Colonic mucosa (tissue), 4 donors: ENCODE data around the gene ESRRG. TPM values are rescaled to one million over a fixed set of nuclear protein-coding genes. Genes with fewer than 3 reads are reported as not detected.

ENCODE experiments used
- DNase-seq: peaks from one replicate; pipeline ENCODE4 v3.0.0-alpha.2; 2020
- H3K27ac ChIP-seq: fragments of 200-600 bp; one replicate; pipeline ENCODE4 v1.8.0; 2021
- H3K27me3 ChIP-seq: fragments of 200-600 bp; one replicate; pipeline ENCODE4 v1.8.0; 2021
- H3K36me3 ChIP-seq: fragments of 200-600 bp; one replicate; pipeline ENCODE4 v1.8.0; 2021
- H3K4me1 ChIP-seq: fragments of 200-600 bp; one replicate; pipeline ENCODE4 v1.8.0; 2021; ENCODE audit warnings: mild to moderate bottlenecking
- H3K4me3 ChIP-seq: fragments of 200-600 bp; one replicate; pipeline ENCODE4 v1.8.0; 2021
- H3K9ac ChIP-seq, 2 donors: one replicate each; pipeline ENCODE4 v1.7.0; 2013; ENCODE audit warnings: control low read depth in 2 of 2, low read depth in 2 of 2, low read length in 2 of 2
- H3K9me3 ChIP-seq: fragments of 200-600 bp; one replicate; pipeline ENCODE4 v1.8.0; 2021
- CTCF ChIP-seq: fragments of 200-600 bp; IDR thresholded peaks from one replicate; pipeline ENCODE4 v1.8.0; 2022; ENCODE audit warnings: antibody characterized with exemption, mild to moderate bottlenecking
- intact Hi-C: fragments of 100-400 bp; cut with DNase I; formaldehyde crosslinking; loops from one replicate; pipeline ENCODE4 v1.14.1; 2022
- total RNA-seq, 2 donors: library from RNA; stranded (reverse); fragmentation: NEBNext Ultra II Directional in 1 of 2; extraction: Animal tissue kit (Norgen Biotek cat#: 25700) in 1 of 2; gene quantifications; one replicate each; pipeline ENCODE4 v1.2.1, GENCODE V29; 2021
- donor health status: healthy.
- donor health status: DM: no; HTN: no; CAD: no.
- donor health status: DM: no; HTN: no; CAD: no.

Gene ESRRG
- total RNA-seq, 2 donors from 2014 or later, result 0.10 to 0.27 TPM

DNA sequence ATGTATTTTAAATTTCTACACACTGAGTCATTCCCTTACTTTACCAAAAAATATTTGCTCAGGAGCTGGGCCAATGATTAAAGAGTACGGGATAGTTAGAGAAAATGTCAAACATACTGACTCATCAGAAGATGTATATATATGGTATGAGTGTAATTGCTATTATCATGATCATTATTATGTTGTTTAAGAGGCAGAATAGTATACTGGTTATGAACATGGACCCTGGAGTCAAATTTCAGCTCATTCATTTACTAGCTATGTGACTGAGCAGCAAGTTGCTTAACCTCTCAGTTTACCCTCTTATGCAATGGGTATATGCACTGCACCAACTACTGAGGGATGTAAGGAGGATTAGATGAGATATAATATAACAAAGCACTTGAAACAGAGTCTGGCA lies 258.7 kb downstream of the ESRRG start:
- Histone ChIP-seq H3K36me3 (no peaks in the 10 kb centered on the region), H3K27me3 (no peaks in the 10 kb centered on the region), H3K9ac (no peak overlapping the region), H3K27ac (no peak overlapping the region), H3K4me3 (no peak overlapping the region), H3K9me3 (no peaks in the 10 kb centered on the region), H3K4me1 (no peaks in the 10 kb centered on the region)
- no peak for DNase-seq
- TF ChIP-seq CTCF, result no peak
- intact Hi-C loops, result no loop called here

GRCh38 chr1:216462066-216462775 lies 261.0 kb downstream of the ESRRG start:
- DNase-seq, result no peak
- Histone ChIP-seq H3K4me1 (no peaks in the 10 kb centered on the region), H3K36me3 (no peaks in the 10 kb centered on the region), H3K27me3 (no peaks in the 10 kb centered on the region), H3K27ac (no peak overlapping the region), H3K4me3 (no peak overlapping the region), H3K9me3 (no peaks in the 10 kb centered on the region), H3K9ac (no peak overlapping the region)
- intact Hi-C loops, result no loop called here
- TF ChIP-seq CTCF, result no peak

- no peak for DNase-seq
- no peak overlapping the region for H3K27ac ChIP-seq
- H3K4me3 ChIP-seq, result no peak overlapping the region
- intact Hi-C loops, result no loop called here
- H3K9ac ChIP-seq, result no peak overlapping the region
- H3K27me3 ChIP-seq, result no peaks in the 10 kb centered on the region
- H3K36me3 ChIP-seq, result no peaks in the 10 kb centered on the region
- TF ChIP-seq CTCF, result no peak
- no peaks in the 10 kb centered on the region for H3K4me1 ChIP-seq
- no peaks in the 10 kb centered on the region for H3K9me3 ChIP-seq
These were observed 261.8 kb downstream of the ESRRG start for GRCh38 chr1:216461466-216461865.

DNA sequence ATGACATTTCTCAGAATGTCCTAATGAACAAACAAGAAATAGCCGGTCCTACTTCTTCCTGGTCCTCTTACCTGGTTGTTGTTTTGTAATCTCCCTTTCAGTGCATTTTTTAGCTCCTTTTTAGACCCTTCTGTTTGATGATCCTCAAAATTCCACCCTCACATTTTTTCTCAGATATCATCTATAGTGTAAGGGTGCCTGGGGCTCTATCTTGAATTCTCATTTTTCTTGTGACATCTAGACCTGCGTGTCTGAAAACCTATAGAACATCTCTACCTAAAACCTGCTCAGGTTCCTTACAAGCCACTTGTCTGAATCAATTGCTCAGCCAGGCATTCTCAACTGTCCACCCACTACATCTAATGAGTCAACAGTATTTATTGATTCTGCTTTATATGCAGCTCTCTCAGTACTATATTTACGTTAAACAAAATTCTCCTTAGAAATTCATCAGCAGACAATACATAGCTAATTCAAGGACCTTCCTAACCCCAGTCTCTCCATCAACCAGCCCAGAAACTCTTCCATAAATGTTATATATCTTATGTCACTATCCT lies 263.5 kb downstream of the ESRRG start:
- no peak overlapping the region for H3K4me3 ChIP-seq
- H3K9me3 ChIP-seq, result no peaks in the 10 kb centered on the region
- no peak for TF ChIP-seq CTCF
- no peaks in the 10 kb centered on the region for H3K4me1 ChIP-seq
- H3K27me3 ChIP-seq, result no peaks in the 10 kb centered on the region
- no peaks in the 10 kb centered on the region for H3K36me3 ChIP-seq
- no peak overlapping the region for H3K9ac ChIP-seq
- H3K27ac ChIP-seq, result no peak overlapping the region
- DNase-seq, result no peak
- intact Hi-C loops, result no loop called here

- intact Hi-C loops, result no loop called here
- Histone ChIP-seq H3K4me3 (no peak overlapping the region), H3K36me3 (no peaks in the 10 kb centered on the region), H3K27ac (no peak overlapping the region), H3K9me3 (no peaks in the 10 kb centered on the region), H3K27me3 (no peaks in the 10 kb centered on the region), H3K4me1 (no peaks in the 10 kb centered on the region), H3K9ac (no peak overlapping the region)
- TF ChIP-seq CTCF, result no peak
- DNase-seq, result no peak
These were observed 264.4 kb downstream of the ESRRG start for GRCh38 chr1:216458812-216459211.
